DOHH2 (cell line): ENCODE results near the gene THOC7.

Experiments
- CTCF ChIP-seq: fragments of 200-600 bp; sonication (generic); IDR thresholded peaks from one replicate; pipeline ENCODE4 v1.5.1; 2014; ENCODE audit warnings: antibody characterized with exemption, mild to moderate bottlenecking, low read depth, low read length; ENCODE audit not compliant: poor library complexity, severe bottlenecking
- EZH2phosphoT487 ChIP-seq: fragments of 200-600 bp; sonication (generic); IDR thresholded peaks from 2 replicates; pipeline ENCODE4 v1.6.1; 2017; ENCODE audit warnings: borderline replicate concordance, mild to moderate bottlenecking, antibody characterized with exemption, low read length, moderate library complexity, mixed read lengths

DNA sequence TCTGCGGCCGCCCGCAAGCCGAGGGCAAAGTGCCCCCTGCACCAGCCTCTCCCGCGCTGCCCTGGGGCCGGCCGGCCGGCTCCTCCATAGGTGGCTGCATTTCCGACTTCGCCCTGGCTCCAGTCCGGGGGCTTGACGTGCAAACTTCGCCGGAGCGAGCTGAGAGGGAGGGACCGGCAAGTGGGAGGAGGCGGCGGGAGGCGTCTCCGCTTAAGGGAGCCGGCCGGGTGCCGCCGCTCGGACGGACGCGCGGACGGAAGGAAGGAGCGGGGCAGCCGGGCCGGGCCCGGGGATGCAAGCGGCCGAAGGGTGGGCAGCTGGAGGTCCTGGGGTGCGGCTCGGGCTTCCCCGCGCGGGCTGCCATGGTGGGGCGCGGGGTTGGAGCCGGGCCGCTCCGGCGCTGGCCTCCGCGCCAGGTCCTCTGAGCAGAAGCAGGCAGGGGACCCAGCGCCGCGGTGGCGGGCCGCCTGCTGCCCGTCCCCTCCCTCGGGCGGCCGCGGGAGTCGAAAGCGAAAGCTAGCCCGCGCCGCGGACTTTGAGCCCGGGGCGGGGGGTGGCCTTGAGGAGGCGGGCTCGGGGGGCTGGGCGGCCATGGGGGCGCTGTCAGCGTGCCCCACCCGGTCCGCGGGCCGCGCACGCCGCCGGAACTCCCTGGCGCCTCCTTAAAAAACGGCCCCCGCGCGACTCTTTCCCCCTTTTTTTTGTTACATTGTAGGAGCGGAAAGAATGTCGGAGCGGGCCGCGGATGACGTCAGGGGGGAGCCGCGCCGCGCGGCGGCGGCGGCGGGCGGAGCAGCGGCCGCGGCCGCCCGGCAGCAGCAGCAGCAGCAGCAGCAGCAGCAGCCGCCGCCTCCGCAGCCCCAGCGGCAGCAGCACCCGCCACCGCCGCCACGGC lies 48.5 kb upstream of the THOC7 start, which contains the start of gene SCAANT1:
- TF ChIP-seq CTCF (no peak), EZH2phosphoT487 (no peak)
